ENCODE measurements around the gene HDAC4.

HDAC4 gene

DNA sequence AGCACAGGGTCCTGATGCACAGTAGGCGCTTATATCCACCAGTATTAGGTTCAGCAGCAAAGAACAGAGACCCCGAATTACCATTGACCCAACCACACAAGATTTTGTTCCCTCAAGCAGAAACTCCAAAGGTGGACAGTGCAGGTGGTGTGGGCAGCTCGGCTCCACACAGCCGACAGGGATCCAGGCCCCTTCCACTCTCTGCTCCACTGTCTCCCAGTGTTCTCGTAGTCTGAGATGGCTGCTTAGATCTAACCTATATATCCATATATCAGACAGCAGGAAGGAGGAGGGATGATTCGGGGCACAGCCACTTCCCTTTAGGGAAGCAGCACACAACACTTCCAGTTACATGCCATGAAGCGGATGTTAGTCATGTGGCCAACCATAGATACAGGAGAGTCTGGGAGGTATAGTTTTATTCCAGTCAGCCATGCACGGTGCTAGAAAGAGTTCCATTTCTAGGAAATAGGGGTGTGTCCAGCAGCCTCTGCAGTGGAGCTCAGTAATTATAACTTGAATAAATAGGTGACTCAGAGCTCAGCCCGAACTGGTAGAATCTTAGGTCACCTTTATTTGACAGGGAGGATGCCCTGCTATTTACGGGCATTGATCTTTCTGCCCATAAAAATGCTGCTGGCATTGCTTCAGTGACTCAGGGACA, 394.1 kb downstream of the HDAC4 start:
- TF ChIP-seq, protein P1, sequence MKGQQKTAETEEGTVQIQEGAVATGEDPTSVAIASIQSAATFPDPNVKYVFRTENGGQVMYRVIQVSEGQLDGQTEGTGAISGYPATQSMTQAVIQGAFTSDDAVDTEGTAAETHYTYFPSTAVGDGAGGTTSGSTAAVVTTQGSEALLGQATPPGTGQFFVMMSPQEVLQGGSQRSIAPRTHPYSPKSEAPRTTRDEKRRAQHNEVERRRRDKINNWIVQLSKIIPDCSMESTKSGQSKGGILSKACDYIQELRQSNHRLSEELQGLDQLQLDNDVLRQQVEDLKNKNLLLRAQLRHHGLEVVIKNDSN (IDR thresholded peaks at IDR 0.05): no peak
- TF ChIP-seq TCF12 (IDR thresholded peaks at IDR 0.05; ENCODE audit: low read depth) (no peak), CREB1 (IDR thresholded peaks at IDR 0.05; ENCODE audit: low read depth) (no peak), CEBPB (IDR thresholded peaks at IDR 0.05) (no peak), FOXM1 (IDR thresholded peaks at IDR 0.05; ENCODE audit: borderline replicate concordance, low read depth) (no peak), TAF1 (IDR thresholded peaks at IDR 0.05; ENCODE audit: low read depth) (no peak), YY1 (IDR thresholded peaks at IDR 0.05; ENCODE audit: low read depth) (no peak), TEAD4 (IDR thresholded peaks at IDR 0.05) (no peak), RAD21 (IDR thresholded peaks at IDR 0.05; ENCODE audit: low read depth) (no peak), NFIC (IDR thresholded peaks at IDR 0.05) (no peak)
- TF ChIP-seq, protein P2, sequence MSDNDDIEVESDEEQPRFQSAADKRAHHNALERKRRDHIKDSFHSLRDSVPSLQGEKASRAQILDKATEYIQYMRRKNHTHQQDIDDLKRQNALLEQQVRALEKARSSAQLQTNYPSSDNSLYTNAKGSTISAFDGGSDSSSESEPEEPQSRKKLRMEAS (IDR thresholded peaks at IDR 0.05): no peak
- TF ChIP-seq, protein P3, sequence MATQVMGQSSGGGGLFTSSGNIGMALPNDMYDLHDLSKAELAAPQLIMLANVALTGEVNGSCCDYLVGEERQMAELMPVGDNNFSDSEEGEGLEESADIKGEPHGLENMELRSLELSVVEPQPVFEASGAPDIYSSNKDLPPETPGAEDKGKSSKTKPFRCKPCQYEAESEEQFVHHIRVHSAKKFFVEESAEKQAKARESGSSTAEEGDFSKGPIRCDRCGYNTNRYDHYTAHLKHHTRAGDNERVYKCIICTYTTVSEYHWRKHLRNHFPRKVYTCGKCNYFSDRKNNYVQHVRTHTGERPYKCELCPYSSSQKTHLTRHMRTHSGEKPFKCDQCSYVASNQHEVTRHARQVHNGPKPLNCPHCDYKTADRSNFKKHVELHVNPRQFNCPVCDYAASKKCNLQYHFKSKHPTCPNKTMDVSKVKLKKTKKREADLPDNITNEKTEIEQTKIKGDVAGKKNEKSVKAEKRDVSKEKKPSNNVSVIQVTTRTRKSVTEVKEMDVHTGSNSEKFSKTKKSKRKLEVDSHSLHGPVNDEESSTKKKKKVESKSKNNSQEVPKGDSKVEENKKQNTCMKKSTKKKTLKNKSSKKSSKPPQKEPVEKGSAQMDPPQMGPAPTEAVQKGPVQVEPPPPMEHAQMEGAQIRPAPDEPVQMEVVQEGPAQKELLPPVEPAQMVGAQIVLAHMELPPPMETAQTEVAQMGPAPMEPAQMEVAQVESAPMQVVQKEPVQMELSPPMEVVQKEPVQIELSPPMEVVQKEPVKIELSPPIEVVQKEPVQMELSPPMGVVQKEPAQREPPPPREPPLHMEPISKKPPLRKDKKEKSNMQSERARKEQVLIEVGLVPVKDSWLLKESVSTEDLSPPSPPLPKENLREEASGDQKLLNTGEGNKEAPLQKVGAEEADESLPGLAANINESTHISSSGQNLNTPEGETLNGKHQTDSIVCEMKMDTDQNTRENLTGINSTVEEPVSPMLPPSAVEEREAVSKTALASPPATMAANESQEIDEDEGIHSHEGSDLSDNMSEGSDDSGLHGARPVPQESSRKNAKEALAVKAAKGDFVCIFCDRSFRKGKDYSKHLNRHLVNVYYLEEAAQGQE (IDR thresholded peaks at IDR 0.05; ENCODE audit: low read depth): no peak

DNA sequence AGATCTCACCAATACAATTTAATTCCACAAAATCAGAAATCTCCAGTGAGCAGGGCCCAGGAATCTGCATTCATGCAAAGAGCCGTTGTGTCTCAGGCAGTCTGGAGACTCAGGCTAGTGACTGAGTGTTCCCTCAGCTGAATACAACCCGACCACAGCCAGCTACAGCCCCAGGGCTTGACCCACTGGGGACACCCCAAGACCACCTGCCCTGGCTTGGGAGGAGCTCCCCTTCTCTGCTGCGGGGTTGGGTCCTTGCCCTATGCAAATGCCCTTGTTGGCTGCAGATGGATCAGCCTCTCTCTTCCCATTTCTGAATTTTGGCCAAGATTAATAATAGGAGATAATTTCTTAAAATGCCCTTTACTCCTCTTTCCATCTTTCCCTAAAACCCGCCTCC, 395.2 kb downstream of the HDAC4 start:
- no peak for TF ChIP-seq TCF12 (IDR thresholded peaks at IDR 0.05; ENCODE audit: low read depth)
- TF ChIP-seq EGR1 (IDR thresholded peaks at IDR 0.05): no peak
- no peak for TF ChIP-seq YY1 (IDR thresholded peaks at IDR 0.05; ENCODE audit: low read depth)
- no peak for TF ChIP-seq TAF1 (IDR thresholded peaks at IDR 0.05; ENCODE audit: low read depth)
- TF ChIP-seq ZBTB7A (IDR thresholded peaks at IDR 0.05; ENCODE audit: low read depth): no peak
- TF ChIP-seq NFIC (IDR thresholded peaks at IDR 0.05): no peak

DNA sequence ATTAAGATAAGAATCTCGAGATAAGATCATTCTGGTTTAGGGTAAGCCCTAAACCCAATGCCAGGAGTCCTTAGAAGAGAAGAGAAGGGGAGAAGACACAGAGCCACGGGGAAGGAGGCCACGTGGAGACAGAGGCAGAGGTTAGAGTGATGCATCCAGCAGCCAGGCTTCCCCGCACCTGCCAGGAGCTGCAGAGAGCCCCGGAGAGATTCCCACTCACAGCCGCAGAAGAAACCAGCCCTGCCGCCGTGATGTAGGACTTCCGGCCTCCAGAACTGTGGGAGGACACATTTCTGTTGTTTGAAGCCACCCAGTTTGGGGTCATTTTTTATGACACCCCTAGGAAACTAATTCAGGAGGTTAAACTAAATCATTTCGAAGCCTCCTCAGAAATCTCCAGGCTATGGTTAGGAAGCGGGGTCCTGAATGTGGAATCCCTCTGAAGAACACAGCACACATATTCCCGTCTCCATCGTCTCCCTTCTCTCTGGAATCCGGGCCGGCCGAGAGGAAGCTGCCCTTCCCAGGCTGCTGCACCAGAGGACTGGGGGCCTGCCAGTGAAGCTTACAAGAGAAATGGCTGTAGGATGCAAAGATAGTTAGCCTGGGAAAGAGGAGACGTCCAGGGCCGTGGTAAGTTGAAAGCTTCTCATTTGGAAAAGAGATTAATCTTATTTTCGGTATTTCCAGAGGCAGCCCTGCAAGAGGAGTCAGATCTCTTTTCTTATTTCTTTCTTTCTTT, 396.4 kb downstream of the HDAC4 start:
- TF ChIP-seq FOXM1 (IDR thresholded peaks at IDR 0.05; ENCODE audit: borderline replicate concordance, low read depth) (no peak), RAD21 (IDR thresholded peaks at IDR 0.05; ENCODE audit: low read depth) (no peak), YY1 (IDR thresholded peaks at IDR 0.05; ENCODE audit: low read depth) (no peak), CEBPB (IDR thresholded peaks at IDR 0.05) (no peak), TAF1 (IDR thresholded peaks at IDR 0.05; ENCODE audit: low read depth) (no peak), TCF12 (IDR thresholded peaks at IDR 0.05; ENCODE audit: low read depth) (no peak), CREB1 (IDR thresholded peaks at IDR 0.05; ENCODE audit: low read depth) (no peak), EGR1 (IDR thresholded peaks at IDR 0.05) (no peak), ZBTB7A (IDR thresholded peaks at IDR 0.05; ENCODE audit: low read depth) (no peak), NFIC (IDR thresholded peaks at IDR 0.05) (no peak)
- TF ChIP-seq, protein P1 (IDR thresholded peaks at IDR 0.05): no peak
- TF ChIP-seq, protein P2 (IDR thresholded peaks at IDR 0.05): no peak
- TF ChIP-seq, protein P3 (IDR thresholded peaks at IDR 0.05; ENCODE audit: low read depth): no peak

DNA sequence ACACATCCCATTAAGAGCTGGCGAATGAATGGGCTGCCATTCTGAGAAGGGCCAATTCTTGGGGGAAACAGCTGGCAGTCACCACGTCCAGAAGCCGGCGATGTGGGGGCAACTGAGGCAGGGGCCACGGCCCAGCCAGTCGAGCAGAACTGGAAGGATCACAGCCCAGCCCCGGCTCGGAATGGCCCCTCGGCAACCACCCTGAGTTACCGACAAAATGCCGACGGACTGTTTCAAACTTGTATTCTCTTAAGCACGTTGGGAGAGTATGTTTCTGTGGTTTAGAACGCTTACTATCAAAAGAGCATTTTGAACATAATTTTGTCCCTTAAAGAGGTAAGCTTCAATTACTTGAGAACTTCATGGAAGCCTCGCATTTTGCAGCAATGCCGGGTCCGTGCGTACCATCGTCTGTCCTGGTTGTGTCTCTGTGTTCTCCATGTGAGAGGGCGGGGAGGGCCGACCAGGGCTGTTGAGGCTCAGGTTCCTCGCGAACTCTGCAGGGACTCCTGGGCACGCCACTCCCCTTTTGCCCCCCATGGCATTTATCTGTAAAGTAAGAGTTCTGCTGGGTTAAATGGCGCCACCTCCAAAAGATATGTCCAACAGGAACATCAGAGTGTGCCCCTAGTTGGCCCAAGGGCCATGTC, 397.1 kb downstream of the HDAC4 start:
- TF ChIP-seq, protein P3 (IDR thresholded peaks at IDR 0.05; ENCODE audit: low read depth): no peak
- no peak for TF ChIP-seq FOXM1 (IDR thresholded peaks at IDR 0.05; ENCODE audit: borderline replicate concordance, low read depth)
- TF ChIP-seq EGR1 (IDR thresholded peaks at IDR 0.05): no peak
- no peak for TF ChIP-seq RAD21 (IDR thresholded peaks at IDR 0.05; ENCODE audit: low read depth)
- TF ChIP-seq CREB1 (IDR thresholded peaks at IDR 0.05; ENCODE audit: low read depth): no peak
- TF ChIP-seq EP300 (IDR thresholded peaks at IDR 0.05; ENCODE audit: borderline replicate concordance): no peak
- no peak for TF ChIP-seq CEBPB (IDR thresholded peaks at IDR 0.05)
- no peak for TF ChIP-seq YY1 (IDR thresholded peaks at IDR 0.05; ENCODE audit: low read depth)
- TF ChIP-seq, protein P2 (IDR thresholded peaks at IDR 0.05): no peak
- TF ChIP-seq, protein P1 (IDR thresholded peaks at IDR 0.05): no peak
- TF ChIP-seq TEAD4 (IDR thresholded peaks at IDR 0.05): no peak
- no peak for TF ChIP-seq TCF12 (IDR thresholded peaks at IDR 0.05; ENCODE audit: low read depth)

Measured in Ishikawa (cell line).